GM12878 (cell line): ENCODE results near the gene GRIK4.

Experiments used
- BHLHE40 ChIP-seq, 2 experiments: fragments of 450-650 bp in 1 of 2; IDR thresholded peaks; 2 replicates each; pipeline ENCODE4 v1.6.1; 2011 to 2017; ENCODE audit warnings: low read depth in 2 of 2, borderline replicate concordance in 1 of 2, improper control_type of control experiment in 1 of 2, low read length in 1 of 2, mild to moderate bottlenecking in 1 of 2
- CHD2 ChIP-seq: IDR thresholded peaks from 2 replicates; pipeline ENCODE4 v1.6.1; 2011; ENCODE audit warnings: low read depth, low read length, improper control_type of control experiment, borderline replicate concordance
- HDAC2 ChIP-seq: fragments of 200-600 bp; sonication (generic); IDR thresholded peaks from 2 replicates; pipeline ENCODE4 v1.6.1; 2017
- JUNB ChIP-seq: IDR thresholded peaks from 2 replicates; pipeline ENCODE4 v1.6.1; 2016; ENCODE audit warnings: antibody characterized with exemption, mild to moderate bottlenecking
- NFYB ChIP-seq: IDR thresholded peaks from 2 replicates; pipeline ENCODE4 v1.6.1; 2011; ENCODE audit warnings: low read depth, mild to moderate bottlenecking, low read length, improper control_type of control experiment, moderate library complexity; ENCODE audit not compliant: insufficient read depth
- PAX5 ChIP-seq: IDR thresholded peaks from 2 replicates; pipeline ENCODE4 v1.6.1; 2011; ENCODE audit warnings: low read depth, low read length, borderline replicate concordance
- POLR2AphosphoS5 ChIP-seq: IDR thresholded peaks from 2 replicates; pipeline ENCODE4 v1.6.1; 2011; ENCODE audit warnings: mild to moderate bottlenecking, low read length, inconsistent platforms
- RAD21 ChIP-seq: IDR thresholded peaks from 2 replicates; pipeline ENCODE4 v1.6.1; 2011; ENCODE audit warnings: mild to moderate bottlenecking, low read depth, low read length, moderate library complexity; ENCODE audit not compliant: insufficient read depth
- SMAD5 ChIP-seq: IDR thresholded peaks from 2 replicates; pipeline ENCODE4 v1.6.1; 2016; ENCODE audit warnings: antibody characterized with exemption, low read depth
- TAF1 ChIP-seq: IDR thresholded peaks from 2 replicates; pipeline ENCODE4 v1.6.1; 2011; ENCODE audit warnings: mild to moderate bottlenecking, low read depth, low read length, borderline replicate concordance
- ZSCAN29 ChIP-seq: fragments of 450-650 bp; IDR thresholded peaks from 2 replicates; pipeline ENCODE4 v1.6.1; 2017; ENCODE audit warnings: mild to moderate bottlenecking, moderate library complexity
- ZZZ3 ChIP-seq: IDR thresholded peaks from 2 replicates; pipeline ENCODE4 v1.6.1; 2011; ENCODE audit warnings: low read depth; ENCODE audit not compliant: control insufficient read depth, insufficient read length
- TF ChIP-seq, protein P1 (sequence below), 3 experiments: IDR thresholded peaks in 2 of 3; conservative IDR thresholded peaks in 1 of 3; 2 replicates each; pipeline ENCODE4 v1.5.1; 2011; ENCODE audit warnings: low read depth in 3 of 3, low read length in 3 of 3, mild to moderate bottlenecking in 3 of 3, control low read depth in 2 of 3, moderate library complexity in 2 of 3, inconsistent platforms in 1 of 3, mixed read lengths in 1 of 3; ENCODE audit not compliant: control insufficient read depth in 2 of 3, insufficient read depth in 1 of 3; ENCODE audit errors: extremely low read depth in 1 of 3

DNA sequence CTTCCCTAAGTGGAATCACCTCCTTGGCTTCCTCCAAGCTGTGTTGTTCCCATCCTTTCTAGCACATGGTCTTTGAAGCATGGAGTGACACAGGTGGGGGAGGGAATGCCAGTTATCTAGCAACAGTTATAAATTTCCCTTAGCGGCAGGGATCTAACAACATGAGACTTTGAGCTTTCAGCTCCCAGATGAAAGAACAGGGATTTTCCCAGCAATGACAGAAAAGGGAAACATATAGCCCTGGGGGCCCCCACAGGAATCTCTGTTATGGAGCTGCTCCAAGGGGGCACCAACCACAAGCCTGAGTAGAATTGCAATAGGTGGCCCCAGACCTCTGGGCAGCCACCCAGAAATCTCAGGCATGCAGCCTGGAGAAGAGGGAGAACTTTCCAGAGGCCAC, 163.0 kb downstream of the GRIK4 start:
- TF ChIP-seq, protein P1, sequence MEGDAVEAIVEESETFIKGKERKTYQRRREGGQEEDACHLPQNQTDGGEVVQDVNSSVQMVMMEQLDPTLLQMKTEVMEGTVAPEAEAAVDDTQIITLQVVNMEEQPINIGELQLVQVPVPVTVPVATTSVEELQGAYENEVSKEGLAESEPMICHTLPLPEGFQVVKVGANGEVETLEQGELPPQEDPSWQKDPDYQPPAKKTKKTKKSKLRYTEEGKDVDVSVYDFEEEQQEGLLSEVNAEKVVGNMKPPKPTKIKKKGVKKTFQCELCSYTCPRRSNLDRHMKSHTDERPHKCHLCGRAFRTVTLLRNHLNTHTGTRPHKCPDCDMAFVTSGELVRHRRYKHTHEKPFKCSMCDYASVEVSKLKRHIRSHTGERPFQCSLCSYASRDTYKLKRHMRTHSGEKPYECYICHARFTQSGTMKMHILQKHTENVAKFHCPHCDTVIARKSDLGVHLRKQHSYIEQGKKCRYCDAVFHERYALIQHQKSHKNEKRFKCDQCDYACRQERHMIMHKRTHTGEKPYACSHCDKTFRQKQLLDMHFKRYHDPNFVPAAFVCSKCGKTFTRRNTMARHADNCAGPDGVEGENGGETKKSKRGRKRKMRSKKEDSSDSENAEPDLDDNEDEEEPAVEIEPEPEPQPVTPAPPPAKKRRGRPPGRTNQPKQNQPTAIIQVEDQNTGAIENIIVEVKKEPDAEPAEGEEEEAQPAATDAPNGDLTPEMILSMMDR (IDR thresholded peaks at IDR 0.05 in 2 of 3, conservative IDR thresholded peaks at IDR 0.05 in 1 of 3; ENCODE audit: control insufficient read depth in 2 of 3, extremely low read depth in 1 of 3, insufficient read depth in 1 of 3, low read depth in 3 of 3, low read length in 3 of 3), result no peak
- TF ChIP-seq PAX5, result no peak
- TF ChIP-seq ZSCAN29, result no peak
- TF ChIP-seq NFYB, result no peak
- TF ChIP-seq POLR2AphosphoS5, result no peak
- TF ChIP-seq BHLHE40 (IDR thresholded peaks at IDR 0.05; ENCODE audit: borderline replicate concordance in 1 of 2, low read depth in 2 of 2, low read length in 1 of 2), result no peak
- TF ChIP-seq RAD21, result no peak
- no peak for TF ChIP-seq TAF1
- no peak for TF ChIP-seq SMAD5
- no peak for TF ChIP-seq ZZZ3
- TF ChIP-seq CHD2, result no peak
- TF ChIP-seq JUNB, result no peak
- TF ChIP-seq HDAC2, result no peak
